ENCODE results near the gene MSRB3. TPM values are rescaled to one million over a fixed set of nuclear protein-coding genes. Genes with fewer than 3 reads are reported as not detected.

The MSRB3 gene
- total RNA-seq, 1 experiment from 2014 or later = 1.8 TPM

GRCh38 chr12:65248656-65249633 lies 29.5 kb upstream of the MSRB3 start (continued):
- TF ChIP-seq E2F5 (CRISPR knock-in tag; IDR thresholded peaks at IDR 0.05) (no peak), TEAD1 (CRISPR knock-in tag; IDR thresholded peaks at IDR 0.05) (no peak), TP53 (CRISPR knock-in tag; IDR thresholded peaks at IDR 0.05) (no peak), FOXJ3 (CRISPR knock-in tag; IDR thresholded peaks at IDR 0.05; ENCODE audit: borderline replicate concordance) (no peak), MXD4 (CRISPR knock-in tag; IDR thresholded peaks at IDR 0.05; ENCODE audit: borderline replicate concordance) (no peak), E2F1 (CRISPR knock-in tag; IDR thresholded peaks at IDR 0.05) (no peak), IRF1 (CRISPR knock-in tag; IDR thresholded peaks at IDR 0.05) (no peak), USF1 (CRISPR knock-in tag; IDR thresholded peaks at IDR 0.05) (no peak)

- DNase-seq (ENCODE audit: low spot score) = no peak
- Mint-ChIP-seq H3K9me3 (no peaks in the 10 kb centered on the region), H3K27ac (no peak overlapping the region), H3K4me3 (no peak overlapping the region), H3K27me3 (ENCODE audit: low read depth) (no peaks in the 10 kb centered on the region), H3K36me3 (0 out of 2 replicates have a peak, but pooled peaks cover 3% of the 10 kb centered on the region), H3K4me1 (no peaks in the 10 kb centered on the region)
- ChIA-PET POLR2A (no interaction called here), CTCF (no interaction called here)
- TF ChIP-seq ZNF532 (CRISPR knock-in tag; IDR thresholded peaks at IDR 0.05; ENCODE audit: borderline replicate concordance) (no peak), ATF2 (CRISPR knock-in tag; IDR thresholded peaks at IDR 0.05; ENCODE audit: borderline replicate concordance, low read depth) (no peak), NFYB (CRISPR knock-in tag; conservative IDR thresholded peaks at IDR 0.05; ENCODE audit: low read depth) (no peak), CDX4 (CRISPR knock-in tag; IDR thresholded peaks at IDR 0.05; ENCODE audit: borderline replicate concordance) (no peak)
- no peak for ATAC-seq
Measured at GRCh38 chr12:65252515-65252914, 26.0 kb upstream of the MSRB3 start.
